ENCODE results near the gene SKIC2.

Gene SKIC2

DNA sequence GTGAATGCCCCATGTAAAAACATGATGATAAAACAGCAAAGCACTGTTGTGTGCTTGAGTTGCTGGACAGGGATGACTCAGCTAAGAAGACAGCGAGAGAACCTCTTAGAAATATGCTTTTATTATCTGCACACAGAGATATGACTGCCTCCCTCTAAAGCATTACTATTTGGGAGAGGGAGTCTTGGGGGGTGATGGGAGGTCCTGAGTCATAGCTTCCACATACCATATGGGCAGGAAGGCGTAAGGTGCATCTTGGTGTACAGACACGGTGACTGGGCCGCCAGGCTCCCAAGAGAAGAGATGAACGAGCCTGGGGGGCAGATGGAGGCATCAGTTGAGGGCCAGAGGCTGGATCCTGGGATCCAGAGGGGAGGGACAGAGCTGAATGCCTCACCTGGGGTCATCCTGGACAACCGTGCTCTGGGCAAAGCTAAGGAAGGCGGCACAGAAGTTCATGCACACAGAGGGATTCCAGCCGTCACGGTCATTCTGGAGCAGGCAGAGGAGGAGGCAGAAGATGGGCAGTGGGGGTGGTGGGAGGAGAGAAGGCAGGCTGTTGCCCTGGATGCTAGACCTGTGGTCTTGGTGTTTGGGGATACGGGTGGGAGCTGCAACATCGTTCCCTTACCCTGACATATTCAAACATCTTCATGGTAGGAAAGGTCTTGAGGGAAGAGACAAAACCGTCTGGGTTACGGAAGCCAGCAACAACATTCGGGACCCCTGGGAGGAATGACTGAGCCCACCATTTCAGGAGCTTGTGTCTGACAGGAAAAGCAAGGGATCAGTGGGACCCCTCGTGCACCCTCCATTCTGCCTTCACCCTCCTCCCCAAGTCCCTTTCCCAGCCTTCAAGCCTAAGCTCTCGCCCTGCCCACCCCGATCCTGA, 11.0 kb downstream of the SKIC2 start (continued):
- TF ChIP-seq ZNF211 (tag by site-specific recombination; IDR thresholded peaks at IDR 0.05; ENCODE audit: low read depth) (no peak), ZNF624 (tag by site-specific recombination; IDR thresholded peaks at IDR 0.05) (no peak), ZNF311 (tag by site-specific recombination; IDR thresholded peaks at IDR 0.05; ENCODE audit: borderline replicate concordance) (no peak), SETDB1 (IDR thresholded peaks at IDR 0.05; ENCODE audit: insufficient read length, low read length) (no peak), ZNF600 (tag by site-specific recombination; IDR thresholded peaks at IDR 0.05) (peak; percentile 46; the same call in 1 of the 2 replicates), ZNF792 (tag by site-specific recombination; IDR thresholded peaks at IDR 0.05) (no peak), ZNF248 (tag by site-specific recombination; IDR thresholded peaks at IDR 0.05) (no peak)

DNA sequence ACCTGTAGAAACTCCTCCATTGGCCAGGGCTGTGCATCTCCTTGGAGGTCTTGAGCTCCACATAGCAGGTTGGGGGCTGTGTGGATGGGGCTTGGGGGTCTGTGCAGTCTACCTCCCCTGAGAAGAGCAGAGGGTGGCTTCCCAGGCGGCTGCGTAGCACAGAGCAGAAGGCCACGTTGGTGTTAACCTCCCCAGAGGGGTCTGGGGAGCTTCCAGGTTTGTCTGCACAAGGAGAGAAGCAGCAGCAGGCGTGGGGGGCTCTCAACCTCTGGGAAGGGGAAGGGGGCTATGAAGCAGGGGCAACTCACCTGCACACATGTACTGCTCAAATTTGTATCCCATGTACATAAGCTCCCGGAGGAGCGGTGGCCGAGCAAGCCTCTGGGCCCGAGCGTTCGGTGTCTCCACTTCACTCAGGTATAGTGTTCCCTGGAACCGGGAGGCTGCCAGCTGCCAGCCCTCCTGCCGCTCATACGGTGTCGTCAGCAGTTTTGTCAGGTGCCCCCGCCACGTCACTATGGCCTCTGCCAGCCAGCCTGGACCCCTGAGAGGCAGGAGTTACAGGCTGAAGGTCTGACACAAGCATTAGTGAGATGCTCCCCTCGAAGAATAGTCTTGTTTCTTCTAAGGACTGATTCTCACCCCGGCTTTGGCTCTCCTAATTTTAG, 11.8 kb downstream of the SKIC2 start:
- H3K4me3 ChIP-seq (ENCODE audit: low read depth, low read length) = peak overlapping the region; percentile 83
- peaks cover 5% of the 10 kb centered on the region for H3K4me1 ChIP-seq (ENCODE audit: control insufficient read depth, insufficient read depth, low read length)
- H3K9me3 ChIP-seq (ENCODE audit: control insufficient read depth, insufficient read depth, low read depth, low read length) = no peaks in the 10 kb centered on the region
- H3K27ac ChIP-seq (ENCODE audit: extremely low read depth, low read depth, low read length) = peak overlapping the region; percentile 74
- H3K36me3 ChIP-seq (ENCODE audit: control insufficient read depth in 2 of 2, insufficient read depth in 1 of 2, low read length in 2 of 2) = peaks cover 8 to 57% of the 10 kb centered on the region in 2 experiments; a peak in 2 of 3 replicates
- ChIA-PET POLR2A (interaction anchor here (0.6 to 4.6 kb wide), 12 partner anchors 9 to 310 kb away, joined by 3 to 64 read pairs (median 6); partner anchors contain the start of genes C6orf47, CLIC1, EHMT2 and GPANK1), CTCF (interaction anchor here (0.7 to 2.1 kb wide), 4 partner anchors 10 to 180 kb away, joined by 3 to 10 read pairs (median 4); partner anchors contain the start of genes NELFE and SKIC2)
- no peak for TF ChIP-seq ELK4 (IDR thresholded peaks at IDR 0.05; ENCODE audit: borderline replicate concordance, low read depth, low read length)
- TF ChIP-seq, protein P1, sequence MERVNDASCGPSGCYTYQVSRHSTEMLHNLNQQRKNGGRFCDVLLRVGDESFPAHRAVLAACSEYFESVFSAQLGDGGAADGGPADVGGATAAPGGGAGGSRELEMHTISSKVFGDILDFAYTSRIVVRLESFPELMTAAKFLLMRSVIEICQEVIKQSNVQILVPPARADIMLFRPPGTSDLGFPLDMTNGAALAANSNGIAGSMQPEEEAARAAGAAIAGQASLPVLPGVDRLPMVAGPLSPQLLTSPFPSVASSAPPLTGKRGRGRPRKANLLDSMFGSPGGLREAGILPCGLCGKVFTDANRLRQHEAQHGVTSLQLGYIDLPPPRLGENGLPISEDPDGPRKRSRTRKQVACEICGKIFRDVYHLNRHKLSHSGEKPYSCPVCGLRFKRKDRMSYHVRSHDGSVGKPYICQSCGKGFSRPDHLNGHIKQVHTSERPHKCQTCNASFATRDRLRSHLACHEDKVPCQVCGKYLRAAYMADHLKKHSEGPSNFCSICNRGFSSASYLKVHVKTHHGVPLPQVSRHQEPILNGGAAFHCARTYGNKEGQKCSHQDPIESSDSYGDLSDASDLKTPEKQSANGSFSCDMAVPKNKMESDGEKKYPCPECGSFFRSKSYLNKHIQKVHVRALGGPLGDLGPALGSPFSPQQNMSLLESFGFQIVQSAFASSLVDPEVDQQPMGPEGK (tag by site-specific recombination; IDR thresholded peaks at IDR 0.05) = peak; percentile 35; the same call in 1 of the 2 replicates
- no peak for TF ChIP-seq ZNF785 (tag by site-specific recombination; IDR thresholded peaks at IDR 0.05)
- 0 out of 2 replicates have a peak, but pooled peaks have one; percentile 17 for TF ChIP-seq ZNF558 (tag by site-specific recombination; IDR thresholded peaks at IDR 0.05)
- TF ChIP-seq, protein P2, sequence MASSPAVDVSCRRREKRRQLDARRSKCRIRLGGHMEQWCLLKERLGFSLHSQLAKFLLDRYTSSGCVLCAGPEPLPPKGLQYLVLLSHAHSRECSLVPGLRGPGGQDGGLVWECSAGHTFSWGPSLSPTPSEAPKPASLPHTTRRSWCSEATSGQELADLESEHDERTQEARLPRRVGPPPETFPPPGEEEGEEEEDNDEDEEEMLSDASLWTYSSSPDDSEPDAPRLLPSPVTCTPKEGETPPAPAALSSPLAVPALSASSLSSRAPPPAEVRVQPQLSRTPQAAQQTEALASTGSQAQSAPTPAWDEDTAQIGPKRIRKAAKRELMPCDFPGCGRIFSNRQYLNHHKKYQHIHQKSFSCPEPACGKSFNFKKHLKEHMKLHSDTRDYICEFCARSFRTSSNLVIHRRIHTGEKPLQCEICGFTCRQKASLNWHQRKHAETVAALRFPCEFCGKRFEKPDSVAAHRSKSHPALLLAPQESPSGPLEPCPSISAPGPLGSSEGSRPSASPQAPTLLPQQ (tag by site-specific recombination; IDR thresholded peaks at IDR 0.05) = no peak
- peak; percentile 64 for TF ChIP-seq GLIS1 (tag by site-specific recombination; IDR thresholded peaks at IDR 0.05)
- TF ChIP-seq ZNF571 (tag by site-specific recombination; IDR thresholded peaks at IDR 0.05) = no peak
- no peak for TF ChIP-seq ZSCAN18 (tag by site-specific recombination; IDR thresholded peaks at IDR 0.05)
- TF ChIP-seq ZNF600 (tag by site-specific recombination; IDR thresholded peaks at IDR 0.05) = no peak
- TF ChIP-seq ZNF585B (tag by site-specific recombination; IDR thresholded peaks at IDR 0.05) = no peak
- TF ChIP-seq ZNF777 (tag by site-specific recombination; IDR thresholded peaks at IDR 0.05; ENCODE audit: borderline replicate concordance) = no peak
- no peak for TF ChIP-seq TRIM28 (IDR thresholded peaks at IDR 0.05; ENCODE audit: borderline replicate concordance, low read length)
- no peak for TF ChIP-seq ZNF580 (tag by site-specific recombination; IDR thresholded peaks at IDR 0.05)
- peak; percentile 86 for TF ChIP-seq ZBTB21 (tag by site-specific recombination; IDR thresholded peaks at IDR 0.05)
- no peak for TF ChIP-seq AEBP2 (tag by site-specific recombination; IDR thresholded peaks at IDR 0.05; ENCODE audit: borderline replicate concordance)
- no peak for TF ChIP-seq ZNF391 (tag by site-specific recombination; IDR thresholded peaks at IDR 0.05; ENCODE audit: borderline replicate concordance, low read depth)
- TF ChIP-seq, protein P3, sequence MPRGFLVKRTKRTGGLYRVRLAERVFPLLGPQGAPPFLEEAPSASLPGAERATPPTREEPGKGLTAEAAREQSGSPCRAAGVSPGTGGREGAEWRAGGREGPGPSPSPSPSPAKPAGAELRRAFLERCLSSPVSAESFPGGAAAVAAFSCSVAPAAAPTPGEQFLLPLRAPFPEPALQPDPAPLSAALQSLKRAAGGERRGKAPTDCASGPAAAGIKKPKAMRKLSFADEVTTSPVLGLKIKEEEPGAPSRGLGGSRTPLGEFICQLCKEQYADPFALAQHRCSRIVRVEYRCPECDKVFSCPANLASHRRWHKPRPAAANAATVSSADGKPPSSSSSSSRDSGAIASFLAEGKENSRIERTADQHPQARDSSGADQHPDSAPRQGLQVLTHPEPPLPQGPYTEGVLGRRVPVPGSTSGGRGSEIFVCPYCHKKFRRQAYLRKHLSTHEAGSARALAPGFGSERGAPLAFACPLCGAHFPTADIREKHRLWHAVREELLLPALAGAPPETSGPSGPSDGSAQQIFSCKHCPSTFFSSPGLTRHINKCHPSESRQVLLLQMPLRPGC (tag by site-specific recombination; IDR thresholded peaks at IDR 0.05) = no peak
- no peak for TF ChIP-seq ZFHX2 (tag by site-specific recombination; conservative IDR thresholded peaks at IDR 0.05)

Data from HEK293 (cell line).